HG03060 (cell line): ENCODE measurements around the gene KIF3B.
"Not testable (repeated sequence)": the region's sequence is repeated elsewhere in the genome, so short reads cannot be mapped to it uniquely, and the experiment has no call there.

Experiments
- ATAC-seq: cut with Tn5 transposase; IDR thresholded peaks from one replicate; pipeline ENCODE4 v1.9.1; 2021; ENCODE audit warnings: low read depth, moderate number of reproducible peaks; ENCODE audit not compliant: unreplicated experiment

KIF3B gene

DNA sequence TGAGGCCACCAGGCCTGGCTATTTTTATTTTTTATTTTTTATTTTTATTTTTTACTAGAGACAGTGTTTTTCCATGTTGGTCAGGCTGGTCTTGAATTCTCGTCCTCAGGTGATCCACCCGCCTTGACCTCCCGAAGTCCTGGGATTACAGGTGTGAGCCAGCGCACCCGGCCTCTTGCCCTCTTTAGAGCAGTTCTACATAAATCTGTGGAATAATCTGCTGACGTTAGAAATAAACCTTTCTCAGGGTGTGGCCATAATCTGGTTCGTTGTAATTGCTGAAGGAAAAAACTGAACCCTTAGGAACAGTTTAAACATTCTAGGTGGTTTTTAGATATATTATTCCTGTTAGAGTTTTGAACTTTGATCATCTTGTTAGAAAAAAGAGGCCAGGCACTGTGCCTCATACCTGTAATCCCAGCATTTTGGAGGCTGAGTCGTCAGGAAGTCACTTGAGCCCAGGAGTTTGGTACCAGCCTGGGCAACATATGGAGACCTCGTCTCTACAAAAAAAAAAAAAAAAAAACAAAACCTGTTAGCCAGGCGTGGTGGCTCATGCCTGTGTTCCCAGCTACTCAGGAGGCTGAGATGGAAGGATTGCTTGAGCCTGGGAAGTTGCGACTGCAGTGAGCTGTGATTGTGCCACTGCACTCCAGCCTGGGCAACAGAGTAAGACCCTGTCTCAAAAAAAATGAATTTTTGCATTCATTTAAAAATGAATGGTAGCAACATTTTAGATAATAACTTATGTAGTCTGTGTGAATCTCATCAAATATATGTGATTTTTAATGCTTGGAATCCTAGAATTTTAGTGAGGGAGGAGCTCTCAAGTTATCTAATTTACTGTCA is 104.9 kb downstream of the KIF3B start:
- no peak for ATAC-seq

DNA sequence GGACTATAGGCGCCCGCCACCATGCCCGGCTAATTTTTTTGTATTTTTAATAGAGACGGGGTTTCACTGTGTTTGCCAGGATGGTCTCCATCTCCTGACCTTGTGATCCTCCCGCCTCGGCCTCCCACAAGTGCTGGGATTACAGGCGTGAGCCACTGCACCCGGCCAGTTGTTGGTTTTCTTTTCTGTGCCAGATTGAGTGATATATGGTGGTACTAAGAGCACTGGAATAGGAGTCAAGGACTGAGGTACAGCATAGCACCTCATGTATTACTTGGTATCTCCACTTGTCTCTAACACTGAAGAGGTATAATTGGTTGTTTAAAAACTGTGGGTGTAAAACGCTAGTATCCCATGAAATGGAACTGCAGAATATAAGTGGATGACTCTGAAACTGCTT is 106.0 kb downstream of the KIF3B start:
- not testable (repeated sequence) for ATAC-seq
